NB4 (cell line): ENCODE results near the gene F7.

Source experiments
- TF ChIP-seq, protein P1 (sequence below): IDR thresholded peaks from one replicate; pipeline ENCODE4 v1.5.1; 2012; ENCODE audit warnings: low read depth, low read length
- TF ChIP-seq, protein P2 (sequence below): IDR thresholded peaks from 2 replicates; pipeline ENCODE4 v1.6.1; 2011; ENCODE audit warnings: low read depth, low read length

- TF ChIP-seq, protein P1, sequence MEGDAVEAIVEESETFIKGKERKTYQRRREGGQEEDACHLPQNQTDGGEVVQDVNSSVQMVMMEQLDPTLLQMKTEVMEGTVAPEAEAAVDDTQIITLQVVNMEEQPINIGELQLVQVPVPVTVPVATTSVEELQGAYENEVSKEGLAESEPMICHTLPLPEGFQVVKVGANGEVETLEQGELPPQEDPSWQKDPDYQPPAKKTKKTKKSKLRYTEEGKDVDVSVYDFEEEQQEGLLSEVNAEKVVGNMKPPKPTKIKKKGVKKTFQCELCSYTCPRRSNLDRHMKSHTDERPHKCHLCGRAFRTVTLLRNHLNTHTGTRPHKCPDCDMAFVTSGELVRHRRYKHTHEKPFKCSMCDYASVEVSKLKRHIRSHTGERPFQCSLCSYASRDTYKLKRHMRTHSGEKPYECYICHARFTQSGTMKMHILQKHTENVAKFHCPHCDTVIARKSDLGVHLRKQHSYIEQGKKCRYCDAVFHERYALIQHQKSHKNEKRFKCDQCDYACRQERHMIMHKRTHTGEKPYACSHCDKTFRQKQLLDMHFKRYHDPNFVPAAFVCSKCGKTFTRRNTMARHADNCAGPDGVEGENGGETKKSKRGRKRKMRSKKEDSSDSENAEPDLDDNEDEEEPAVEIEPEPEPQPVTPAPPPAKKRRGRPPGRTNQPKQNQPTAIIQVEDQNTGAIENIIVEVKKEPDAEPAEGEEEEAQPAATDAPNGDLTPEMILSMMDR: no peak
- TF ChIP-seq, protein P2, sequence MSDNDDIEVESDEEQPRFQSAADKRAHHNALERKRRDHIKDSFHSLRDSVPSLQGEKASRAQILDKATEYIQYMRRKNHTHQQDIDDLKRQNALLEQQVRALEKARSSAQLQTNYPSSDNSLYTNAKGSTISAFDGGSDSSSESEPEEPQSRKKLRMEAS: no peak
These were observed 48.5 kb upstream of the F7 start for GRCh38 chr13:113057084-113057483.
